22Rv1 (cell line): ENCODE measurements around the gene EFNB2.

Experiments
- H3K27ac ChIP-seq: fragments of 450-650 bp; 2 replicates; pipeline ENCODE4 v1.5.1; 2017
- ZFX ChIP-seq: fragments of 450-650 bp; IDR thresholded peaks from 2 replicates; pipeline ENCODE4 v1.6.1; 2017; ENCODE audit warnings: antibody characterized with exemption, borderline replicate concordance
- TF ChIP-seq, protein P1 (sequence below): fragments of 450-650 bp; IDR thresholded peaks from 2 replicates; pipeline ENCODE4 v1.5.1; 2017; ENCODE audit warnings: mild to moderate bottlenecking

EFNB2 gene

DNA sequence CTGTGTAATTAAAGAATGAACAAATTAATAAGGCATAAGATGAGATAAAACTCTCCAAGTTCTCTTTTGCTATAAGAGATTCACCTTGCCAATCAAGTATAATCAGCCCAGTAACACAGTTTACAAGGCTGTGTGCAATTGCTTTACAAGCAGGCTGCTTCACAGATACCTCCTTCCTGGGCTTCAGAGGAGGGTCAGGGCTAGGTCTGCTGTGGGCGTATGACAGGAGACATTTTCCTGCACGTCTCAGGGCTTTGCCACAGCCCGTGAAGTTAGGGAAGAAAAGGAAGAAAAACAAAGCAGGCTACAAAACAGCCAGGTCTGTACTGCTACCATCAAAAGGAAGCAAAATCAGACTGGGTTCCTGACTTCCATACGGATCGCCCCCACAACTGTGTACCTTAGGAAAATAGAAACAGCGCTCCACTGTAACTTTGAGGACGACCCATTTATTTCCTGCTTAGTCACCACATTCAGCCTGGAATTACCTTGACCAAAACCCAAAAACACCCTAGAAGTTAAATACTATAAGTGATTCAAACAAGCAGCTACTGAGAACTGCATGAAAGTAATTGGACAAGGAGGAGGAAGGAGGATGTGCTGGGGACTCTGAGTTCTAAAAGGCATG, 12.4 kb downstream of the EFNB2 start:
- TF ChIP-seq ZFX = no peak
- TF ChIP-seq, protein P1, sequence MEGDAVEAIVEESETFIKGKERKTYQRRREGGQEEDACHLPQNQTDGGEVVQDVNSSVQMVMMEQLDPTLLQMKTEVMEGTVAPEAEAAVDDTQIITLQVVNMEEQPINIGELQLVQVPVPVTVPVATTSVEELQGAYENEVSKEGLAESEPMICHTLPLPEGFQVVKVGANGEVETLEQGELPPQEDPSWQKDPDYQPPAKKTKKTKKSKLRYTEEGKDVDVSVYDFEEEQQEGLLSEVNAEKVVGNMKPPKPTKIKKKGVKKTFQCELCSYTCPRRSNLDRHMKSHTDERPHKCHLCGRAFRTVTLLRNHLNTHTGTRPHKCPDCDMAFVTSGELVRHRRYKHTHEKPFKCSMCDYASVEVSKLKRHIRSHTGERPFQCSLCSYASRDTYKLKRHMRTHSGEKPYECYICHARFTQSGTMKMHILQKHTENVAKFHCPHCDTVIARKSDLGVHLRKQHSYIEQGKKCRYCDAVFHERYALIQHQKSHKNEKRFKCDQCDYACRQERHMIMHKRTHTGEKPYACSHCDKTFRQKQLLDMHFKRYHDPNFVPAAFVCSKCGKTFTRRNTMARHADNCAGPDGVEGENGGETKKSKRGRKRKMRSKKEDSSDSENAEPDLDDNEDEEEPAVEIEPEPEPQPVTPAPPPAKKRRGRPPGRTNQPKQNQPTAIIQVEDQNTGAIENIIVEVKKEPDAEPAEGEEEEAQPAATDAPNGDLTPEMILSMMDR = no peak
- H3K27ac ChIP-seq = no peak overlapping the region

GRCh38 chr13:106522112-106522705, 13.3 kb downstream of the EFNB2 start:
- H3K27ac ChIP-seq = no peak overlapping the region
- TF ChIP-seq, protein P1 = no peak
- no peak for TF ChIP-seq ZFX

GRCh38 chr13:106521095-106521799, 14.2 kb downstream of the EFNB2 start:
- TF ChIP-seq, protein P1 = no peak
- no peak for TF ChIP-seq ZFX
- no peak overlapping the region for H3K27ac ChIP-seq

GRCh38 chr13:106520251-106521054, 15.0 kb downstream of the EFNB2 start:
- TF ChIP-seq, protein P1 = peak; percentile 19; the same call in 1 of the 2 replicates
- TF ChIP-seq ZFX = no peak
- no peak overlapping the region for H3K27ac ChIP-seq

DNA sequence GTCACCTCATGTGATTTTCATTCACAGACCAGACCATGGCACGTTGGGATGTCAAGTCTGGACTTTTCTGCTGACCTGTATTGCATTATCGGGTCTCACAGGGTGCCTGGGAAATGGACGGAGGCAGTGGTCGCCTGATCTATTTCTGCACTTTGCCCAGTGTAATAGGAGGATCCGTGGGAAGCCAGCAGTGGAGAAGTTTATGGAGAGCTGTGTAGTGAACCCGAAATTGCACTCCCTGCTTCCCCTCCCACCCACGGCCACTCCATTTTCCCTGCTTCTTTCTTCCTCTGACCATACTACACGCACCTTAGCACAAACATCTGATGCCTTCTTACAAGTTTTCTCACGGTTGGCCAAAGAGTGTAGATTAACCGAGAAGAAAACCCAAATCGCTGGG, 16.9 kb downstream of the EFNB2 start:
- H3K27ac ChIP-seq = no peak overlapping the region
- TF ChIP-seq, protein P1 = no peak
- TF ChIP-seq ZFX = no peak

GRCh38 chr13:106517109-106517847, 18.2 kb downstream of the EFNB2 start:
- TF ChIP-seq, protein P1 = no peak
- no peak for TF ChIP-seq ZFX
- H3K27ac ChIP-seq = no peak overlapping the region
